Stimulated activated CD4-positive, alpha-beta T cell treated with anti-CD3 and anti-CD28 coated beads, TNF-alpha, amount 100 ng/mL, for 24 hours (primary cell): ENCODE data around the gene KRTAP29-1.

Experiments used
- DNase-seq, 3 experiments: peaks; one replicate each; pipeline ENCODE4 v3.0.0-alpha.2; 2020; ENCODE audit warnings: low read depth in 3 of 3

KRTAP29-1 gene

DNA sequence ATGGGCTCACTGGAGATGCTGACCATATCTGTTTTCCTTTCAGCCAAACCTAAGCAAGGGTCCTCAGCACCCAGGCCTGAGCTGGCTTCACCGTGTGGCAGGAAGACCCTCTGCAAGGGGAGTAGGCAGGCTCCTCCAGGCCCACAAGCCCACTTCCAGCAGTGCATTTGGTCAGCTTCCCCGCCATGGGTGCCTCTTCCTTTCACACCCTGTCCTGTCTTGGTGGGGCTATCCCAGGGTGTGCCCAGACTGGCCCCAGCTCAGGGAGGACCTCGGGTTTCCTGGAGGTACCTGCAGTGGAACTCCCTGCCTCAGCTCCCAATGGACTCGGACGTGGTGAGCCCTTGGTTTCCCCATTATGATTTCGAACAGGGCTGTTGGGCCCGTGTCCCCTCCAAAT lies 25.6 kb upstream of the KRTAP29-1 start:
- DNase-seq = no peak

- no peak for DNase-seq
These were observed 24.9 kb upstream of the KRTAP29-1 start for GRCh38 chr17:41327411-41328120.

GRCh38 chr17:41326173-41327145 lies 23.8 kb upstream of the KRTAP29-1 start:
- no peak for DNase-seq

- no peak for DNase-seq
These were observed 23.0 kb upstream of the KRTAP29-1 start for GRCh38 chr17:41325611-41326010.

GRCh38 chr17:41325126-41325525 lies 22.5 kb upstream of the KRTAP29-1 start:
- no peak for DNase-seq

DNA sequence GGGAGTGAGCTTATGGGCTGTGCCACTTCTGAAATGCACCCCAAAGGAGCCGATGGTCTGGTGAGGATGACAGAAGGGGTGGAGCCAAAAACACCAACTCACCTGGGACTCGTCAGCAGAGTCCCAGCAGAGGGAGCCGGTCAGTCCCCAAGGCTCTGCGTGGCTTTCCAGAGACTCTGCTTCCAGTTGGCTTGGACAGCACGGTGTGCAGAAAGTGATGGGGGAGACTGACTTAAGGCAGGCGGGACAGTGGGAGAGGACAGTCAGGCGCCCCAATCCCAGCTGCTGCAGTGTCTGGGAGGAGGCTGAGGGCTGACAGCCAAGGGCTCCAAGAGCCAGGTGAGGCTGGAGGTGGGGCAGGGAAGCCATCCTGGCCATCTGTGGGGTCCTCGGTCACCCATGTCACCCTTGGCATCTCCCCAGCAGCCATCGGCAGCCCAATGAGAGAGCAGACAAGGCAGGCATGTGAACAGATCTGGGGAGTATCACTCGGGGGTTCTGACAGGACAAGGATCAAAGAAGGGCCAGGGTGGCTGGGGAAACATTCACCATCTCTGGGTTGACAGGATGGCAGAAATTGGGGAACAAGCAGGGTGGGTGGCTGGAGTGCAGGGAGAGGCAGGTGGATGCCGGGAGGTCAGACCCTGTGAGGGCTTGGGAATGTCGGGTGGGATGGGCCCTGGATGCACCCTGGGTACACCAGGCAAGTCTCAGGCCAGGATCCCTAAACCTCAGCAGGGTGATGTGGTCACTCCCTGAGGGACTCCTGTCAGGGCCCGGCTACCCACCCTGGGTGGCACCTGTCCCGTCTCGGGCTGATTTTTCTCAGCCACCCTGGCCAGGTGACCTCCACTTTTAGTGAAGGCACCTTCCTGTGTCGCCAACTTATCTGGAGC lies 21.8 kb upstream of the KRTAP29-1 start:
- no peak for DNase-seq

GRCh38 chr17:41322903-41323895 lies 20.5 kb upstream of the KRTAP29-1 start:
- no peak for DNase-seq

GRCh38 chr17:41322094-41322902 lies 19.6 kb upstream of the KRTAP29-1 start:
- no peak for DNase-seq

GRCh38 chr17:41318231-41318630 lies 15.6 kb upstream of the KRTAP29-1 start:
- no peak for DNase-seq

DNA sequence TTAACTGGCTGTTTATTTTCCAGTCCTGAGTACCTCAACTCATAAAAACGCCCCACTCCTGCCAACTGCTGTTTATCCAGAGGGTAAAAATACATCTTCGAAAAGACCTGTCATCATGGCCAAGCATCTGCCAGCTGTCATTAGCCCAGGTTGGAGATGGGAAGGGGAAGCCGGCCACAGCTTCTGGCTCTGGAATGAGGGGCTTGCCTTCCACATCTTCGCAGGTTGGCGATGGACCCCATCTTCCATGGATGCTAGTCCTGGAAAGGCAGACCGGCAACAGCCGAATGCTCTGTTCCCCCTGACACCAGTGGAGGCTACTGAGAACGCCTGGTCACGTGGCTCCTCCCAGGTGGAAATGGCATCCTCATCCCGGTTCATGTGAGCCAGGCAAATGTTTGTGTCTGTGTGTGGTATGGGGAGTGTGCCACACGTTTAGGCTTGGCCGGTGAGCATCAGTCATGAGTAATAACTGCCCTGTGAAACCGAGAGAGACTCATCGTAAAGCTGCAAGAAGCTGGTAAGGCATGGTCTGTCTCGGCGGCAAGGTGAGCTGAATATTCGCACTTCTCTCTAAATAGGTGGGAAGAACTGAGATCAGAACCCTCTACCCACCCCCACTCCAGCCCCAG lies 13.3 kb upstream of the KRTAP29-1 start:
- DNase-seq = no peak

DNA sequence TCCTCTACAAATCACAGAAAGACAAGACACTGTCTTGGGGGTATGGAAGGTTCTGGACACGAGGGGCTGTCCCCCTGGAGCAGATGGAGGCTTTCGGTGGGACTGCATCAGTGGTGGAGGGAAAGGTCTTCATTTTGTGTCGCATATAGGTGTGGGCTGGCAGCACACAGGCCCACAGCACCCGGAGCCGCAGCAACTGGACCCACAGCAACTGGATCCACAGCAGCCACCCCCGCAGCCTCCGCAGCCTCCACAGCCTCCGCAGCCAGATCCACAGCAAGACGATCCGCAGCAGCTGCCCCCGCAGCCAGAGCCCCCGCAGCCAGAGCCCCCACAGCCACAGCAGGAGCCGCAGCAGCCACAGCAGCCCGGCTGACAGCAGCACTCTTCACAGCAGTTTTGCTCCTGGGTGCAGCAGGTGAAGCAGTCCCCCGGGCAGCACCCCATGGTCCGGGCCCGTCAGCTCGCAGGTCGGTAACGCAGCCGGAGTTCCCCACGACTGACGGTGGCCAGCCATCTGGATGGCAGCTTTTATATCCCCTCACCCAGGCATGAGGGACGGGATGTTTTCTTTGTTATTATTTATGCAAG lies 12.6 kb upstream of the KRTAP29-1 start, which contains the start of gene KRTAP17-1:
Gene KRTAP17-1, minus strand, starts transcription at position 507 of the 591 bp plus-strand sequence. Its CDS starts 60 bp downstream, at position 447.
- no peak for DNase-seq

- no peak for DNase-seq
These were observed 8.5 kb upstream of the KRTAP29-1 start for GRCh38 chr17:41311111-41311510.

DNA sequence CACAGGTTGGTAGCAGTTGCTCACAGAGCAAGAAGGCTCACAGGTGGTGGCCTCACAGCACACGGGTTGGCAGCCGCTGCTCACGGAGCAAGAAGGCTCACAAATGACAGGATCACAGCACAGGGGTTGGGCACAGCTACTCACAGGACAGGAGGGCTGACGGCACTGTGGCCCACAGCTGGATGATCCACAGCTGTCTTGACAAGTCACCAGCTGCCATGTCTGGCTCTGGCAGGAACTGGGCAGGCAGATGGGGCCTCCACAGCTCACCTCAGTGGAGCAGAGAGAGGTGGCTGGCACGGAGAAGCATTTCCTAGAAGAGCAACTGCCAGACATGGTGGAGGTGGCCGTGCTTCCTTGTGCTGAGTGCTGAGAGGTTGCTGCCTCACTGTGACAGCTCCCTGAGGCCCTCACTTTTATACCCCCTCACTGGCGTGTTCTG lies 6.3 kb upstream of the KRTAP29-1 start, which contains the start of gene KRTAP16-1:
Gene KRTAP16-1, minus strand, starts transcription at position 392 of the 442 bp plus-strand sequence. Its CDS starts 56 bp downstream, at position 336.
- DNase-seq = peak in 1 of 3 experiments; percentile 15

- DNase-seq = peak; percentile 17 to 44 (median 22)
These were observed 5.7 kb upstream of the KRTAP29-1 start for GRCh38 chr17:41308251-41308917.

DNA sequence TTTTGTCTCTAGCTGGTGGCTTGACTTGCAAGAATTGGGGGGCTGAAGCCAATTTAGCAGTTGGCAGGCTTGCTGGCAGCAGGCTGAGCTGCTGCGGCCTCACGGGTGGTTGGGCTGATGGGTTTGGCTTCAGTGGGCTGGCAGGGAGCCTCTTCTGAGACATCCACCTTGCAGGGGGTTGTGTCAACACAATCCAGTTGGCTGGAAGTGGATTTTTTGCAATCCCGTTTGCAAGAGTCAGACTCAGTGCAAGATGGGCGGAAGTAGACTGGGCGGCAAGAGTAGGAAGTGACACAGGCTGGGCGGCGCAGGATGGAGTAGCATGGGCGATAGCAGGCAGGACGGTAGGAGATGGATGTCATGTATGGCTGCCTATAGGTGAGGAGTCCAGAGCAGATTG lies 5.0 kb upstream of the KRTAP29-1 start:
- DNase-seq = no peak

DNA sequence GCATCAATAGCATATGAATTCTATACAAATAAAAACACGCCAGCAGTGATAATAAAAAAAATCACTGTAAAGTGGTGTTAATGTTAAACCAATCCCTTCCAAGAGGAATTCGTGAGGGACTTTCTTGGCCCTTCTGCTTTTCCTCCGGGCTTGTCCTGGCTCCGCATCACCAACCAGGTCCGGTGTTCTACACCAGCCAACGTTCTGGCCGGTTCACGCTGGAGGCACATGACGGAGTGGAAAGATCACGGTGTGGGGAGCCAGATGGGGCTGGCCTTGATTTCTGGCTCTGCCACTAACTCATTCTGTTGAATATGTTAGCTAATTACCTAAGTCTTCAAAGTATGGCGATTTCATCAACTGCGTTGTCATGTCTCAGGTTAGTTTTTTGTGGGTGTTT lies 1.4 kb upstream of the KRTAP29-1 start:
- DNase-seq = no peak

GRCh38 chr17:41302981-41303380 lies 330 bp upstream of the KRTAP29-1 start:
- no peak for DNase-seq
